Endothelial cell of umbilical vein (primary cell): Measurements from ENCODE around the gene PRKG1.

ENCODE experiments used
- CTCF ChIP-seq, 2 donors: IDR thresholded peaks; 1 replicate in 1 of 2; 2 replicates in 1 of 2; pipeline ENCODE4 v1.5.1; 2011; ENCODE audit warnings: low read length in 2 of 2, mild to moderate bottlenecking in 2 of 2, moderate library complexity in 2 of 2, control low read depth in 1 of 2, inconsistent platforms in 1 of 2, low read depth in 1 of 2; ENCODE audit not compliant: insufficient read depth in 1 of 2; ENCODE audit errors: extremely low read depth in 1 of 2
- GATA2 ChIP-seq: IDR thresholded peaks from 2 replicates; pipeline ENCODE4 v1.7.0; 2011; ENCODE audit warnings: low read depth, mild to moderate bottlenecking, moderate library complexity, mixed read lengths, low read length; ENCODE audit not compliant: insufficient read length, insufficient read depth
- POLR2A ChIP-seq: IDR thresholded peaks from 2 replicates; pipeline ENCODE4 v1.6.1; 2012; ENCODE audit warnings: low read depth, mild to moderate bottlenecking, control low read depth, low read length

GRCh38 chr10:51239006-51239405 lies 164.7 kb downstream of the PRKG1 start:
- TF ChIP-seq GATA2 (no peak), POLR2A (no peak), CTCF (IDR thresholded peaks at IDR 0.05; ENCODE audit: extremely low read depth in 1 of 2, insufficient read depth in 1 of 2, low read depth in 1 of 2, low read length in 2 of 2) (no peak)
